ENCODE data around the gene ACTL10.

Gene ACTL10

DNA sequence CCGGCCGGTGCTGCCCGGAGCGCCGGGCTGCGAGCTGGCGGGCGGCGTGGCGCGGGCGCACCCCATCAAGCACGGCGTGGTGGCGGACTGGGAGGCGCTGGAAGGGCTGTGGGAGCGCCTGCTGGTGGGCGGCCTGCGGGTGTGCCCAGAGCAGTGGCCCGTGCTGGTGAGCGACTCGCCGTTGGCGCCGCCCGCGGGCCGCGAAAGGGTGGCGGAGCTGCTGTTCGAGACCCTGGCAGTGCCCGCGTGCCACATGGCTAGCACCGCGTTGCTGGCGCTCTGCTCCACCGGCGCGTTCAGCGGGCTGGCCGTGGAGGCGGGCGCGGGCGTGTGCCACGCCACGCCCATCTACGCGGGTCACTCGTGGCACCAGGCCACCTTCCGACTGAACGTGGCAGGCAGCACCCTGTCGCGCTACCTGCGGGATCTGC lies 517 bp downstream of the ACTL10 start:
- WGBS (ENCODE audit: extremely low coverage, insufficient coverage, insufficient read length) = no CpG with 5 or more reads among the region's 55 CpGs
- Histone ChIP-seq H4K91ac (ENCODE audit: low read depth, low read length) (no peak overlapping the region), H3K9me3 (ENCODE audit: insufficient read depth, low read depth, low read length) (no peaks in the 10 kb centered on the region)

DNA sequence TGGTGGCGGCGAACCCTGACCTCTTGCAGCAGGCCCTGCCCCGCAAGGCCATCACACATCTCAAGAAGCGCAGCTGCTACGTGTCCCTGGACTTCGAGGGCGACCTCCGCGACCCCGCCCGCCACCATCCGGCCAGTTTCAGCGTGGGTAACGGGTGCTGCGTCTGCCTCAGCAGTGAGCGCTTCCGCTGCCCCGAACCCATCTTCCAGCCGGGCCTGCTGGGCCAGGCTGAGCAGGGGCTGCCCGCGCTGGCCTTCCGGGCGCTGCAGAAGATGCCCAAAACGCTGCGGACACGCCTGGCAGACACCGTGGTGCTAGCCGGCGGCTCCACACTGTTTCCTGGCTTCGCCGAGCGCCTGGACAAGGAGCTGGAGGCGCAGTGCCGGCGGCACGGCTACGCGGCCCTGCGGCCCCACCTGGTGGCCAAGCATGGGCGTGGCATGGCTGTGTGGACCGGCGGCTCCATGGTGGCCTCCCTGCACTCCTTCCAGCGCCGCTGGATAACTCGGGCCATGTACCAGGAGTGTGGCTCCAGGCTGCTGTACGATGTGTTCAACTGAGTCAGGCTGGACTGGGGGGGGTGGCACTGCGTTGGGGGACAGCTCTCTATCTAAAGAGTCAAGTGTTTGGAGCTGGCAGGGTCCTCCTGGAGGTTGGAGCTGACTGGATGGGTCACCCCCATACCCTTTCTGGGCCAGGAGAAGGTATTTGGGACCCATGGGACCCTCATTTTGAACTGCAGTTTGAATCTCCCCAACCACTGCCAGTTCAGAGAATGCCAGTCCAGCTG lies 1.1 kb downstream of the ACTL10 start:
- Histone ChIP-seq H2BK120ac (ENCODE audit: insufficient read depth, low read length, poor library complexity) (no peak overlapping the region), H3K79me2 (ENCODE audit: control insufficient read depth, insufficient read depth, low read length, poor library complexity) (peaks cover 7% of the 10 kb centered on the region), H2BK5ac (ENCODE audit: low read depth, low read length, poor library complexity) (no peak overlapping the region), H3K79me1 (ENCODE audit: low read length) (peaks cover 9% of the 10 kb centered on the region), H4K91ac (ENCODE audit: low read depth, low read length) (no peak overlapping the region), H2AFZ (ENCODE audit: insufficient read depth, low read length, poor library complexity) (no peak overlapping the region), H3K36me3 (ENCODE audit: control insufficient read depth in 1 of 2, insufficient read depth in 2 of 2, low read length in 2 of 2) (peaks cover 42 to 52% of the 10 kb centered on the region in 2 experiments), H4K12ac (ENCODE audit: low read depth, low read length) (no peak overlapping the region), H3K9ac (ENCODE audit: low read length) (no peak overlapping the region), H3K4me3 (ENCODE audit: low read depth, low read length) (peak overlapping the region; percentile 57), H3K4me1 (ENCODE audit: control insufficient read depth in 1 of 2, insufficient read depth in 2 of 2, low read length in 2 of 2) (peaks cover 13 to 14% of the 10 kb centered on the region in 2 experiments), H3K27ac (ENCODE audit: low read depth, low read length) (no peak overlapping the region), H3K27me3 (ENCODE audit: insufficient read depth, low read length) (no peaks in the 10 kb centered on the region), H3K14ac (ENCODE audit: low read length) (no peak overlapping the region), H3K23ac (ENCODE audit: low read length) (no peak overlapping the region), H3K4ac (ENCODE audit: low read depth, low read length) (no peak overlapping the region), H2AK5ac (ENCODE audit: low read length) (no peak overlapping the region), H2BK12ac (ENCODE audit: low read length) (no peak overlapping the region), H4K8ac (ENCODE audit: low read depth, low read length) (no peak overlapping the region), H3K9me3 (ENCODE audit: insufficient read depth, low read depth, low read length) (peaks cover 2% of the 10 kb centered on the region), H3K4me2 (ENCODE audit: low read length) (peak overlapping the region; percentile 55), H3K18ac (ENCODE audit: low read length) (no peak overlapping the region)
- WGBS (ENCODE audit: extremely low coverage, insufficient coverage, insufficient read length) = no CpG with 5 or more reads among the region's 47 CpGs
- peak; percentile 83 to 91 for DNase-seq

More for the DNA sequence above, 517 bp downstream of the ACTL10 start:
- Histone ChIP-seq H3K9ac (ENCODE audit: low read length) (no peak overlapping the region), H3K18ac (ENCODE audit: low read length) (no peak overlapping the region), H4K12ac (ENCODE audit: low read depth, low read length) (no peak overlapping the region), H3K79me2 (ENCODE audit: control insufficient read depth, insufficient read depth, low read length, poor library complexity) (peaks cover 7% of the 10 kb centered on the region), H2BK5ac (ENCODE audit: low read depth, low read length, poor library complexity) (no peak overlapping the region), H3K4ac (ENCODE audit: low read depth, low read length) (no peak overlapping the region), H4K8ac (ENCODE audit: low read depth, low read length) (no peak overlapping the region), H2BK12ac (ENCODE audit: low read length) (no peak overlapping the region), H3K14ac (ENCODE audit: low read length) (no peak overlapping the region), H3K4me1 (ENCODE audit: control insufficient read depth in 1 of 2, insufficient read depth in 2 of 2, low read length in 2 of 2) (peaks cover 11 to 12% of the 10 kb centered on the region in 2 experiments), H3K27ac (ENCODE audit: low read depth, low read length) (no peak overlapping the region), H3K23ac (ENCODE audit: low read length) (no peak overlapping the region), H3K36me3 (ENCODE audit: control insufficient read depth in 1 of 2, insufficient read depth in 2 of 2, low read length in 2 of 2) (peaks cover 42 to 52% of the 10 kb centered on the region in 2 experiments), H2BK120ac (ENCODE audit: insufficient read depth, low read length, poor library complexity) (no peak overlapping the region), H2AK5ac (ENCODE audit: low read length) (no peak overlapping the region), H3K4me2 (ENCODE audit: low read length) (peak overlapping the region; percentile 55), H2AFZ (ENCODE audit: insufficient read depth, low read length, poor library complexity) (no peak overlapping the region), H3K79me1 (ENCODE audit: low read length) (peaks cover 10% of the 10 kb centered on the region), H3K27me3 (ENCODE audit: insufficient read depth, low read length) (no peaks in the 10 kb centered on the region), H3K4me3 (ENCODE audit: low read depth, low read length) (peak overlapping the region; percentile 57)
- peak in 1 of 2 donors; percentile 47 for DNase-seq

- WGBS (ENCODE audit: extremely low coverage, insufficient coverage, insufficient read length) = no CpG with 5 or more reads among the region's 13 CpGs
- Histone ChIP-seq H4K91ac (ENCODE audit: low read depth, low read length) (no peak overlapping the region), H3K79me2 (ENCODE audit: control insufficient read depth, insufficient read depth, low read length, poor library complexity) (peaks cover 8% of the 10 kb centered on the region), H3K79me1 (ENCODE audit: low read length) (peaks cover 11% of the 10 kb centered on the region), H2AK5ac (ENCODE audit: low read length) (no peak overlapping the region), H3K23ac (ENCODE audit: low read length) (no peak overlapping the region), H3K4me2 (ENCODE audit: low read length) (no peak overlapping the region), H3K27ac (ENCODE audit: low read depth, low read length) (no peak overlapping the region), H4K8ac (ENCODE audit: low read depth, low read length) (no peak overlapping the region), H3K4me3 (ENCODE audit: low read depth, low read length) (no peak overlapping the region), H3K36me3 (ENCODE audit: control insufficient read depth in 1 of 2, insufficient read depth in 2 of 2, low read length in 2 of 2) (peaks cover 42 to 52% of the 10 kb centered on the region in 2 experiments), H4K12ac (ENCODE audit: low read depth, low read length) (no peak overlapping the region), H2BK12ac (ENCODE audit: low read length) (no peak overlapping the region), H3K9ac (ENCODE audit: low read length) (no peak overlapping the region), H3K27me3 (ENCODE audit: insufficient read depth, low read length) (no peaks in the 10 kb centered on the region), H3K14ac (ENCODE audit: low read length) (no peak overlapping the region), H3K18ac (ENCODE audit: low read length) (no peak overlapping the region), H2BK120ac (ENCODE audit: insufficient read depth, low read length, poor library complexity) (no peak overlapping the region), H3K4me1 (ENCODE audit: control insufficient read depth in 1 of 2, insufficient read depth in 2 of 2, low read length in 2 of 2) (peaks cover 19% of the 10 kb centered on the region in 2 experiments), H3K4ac (ENCODE audit: low read depth, low read length) (no peak overlapping the region), H3K9me3 (ENCODE audit: insufficient read depth, low read depth, low read length) (peaks cover 2% of the 10 kb centered on the region), H2AFZ (ENCODE audit: insufficient read depth, low read length, poor library complexity) (no peak overlapping the region), H2BK5ac (ENCODE audit: low read depth, low read length, poor library complexity) (no peak overlapping the region)
- DNase-seq = no peak
These were observed 1.9 kb downstream of the ACTL10 start for GRCh38 chr20:33668466-33669155.

DNA sequence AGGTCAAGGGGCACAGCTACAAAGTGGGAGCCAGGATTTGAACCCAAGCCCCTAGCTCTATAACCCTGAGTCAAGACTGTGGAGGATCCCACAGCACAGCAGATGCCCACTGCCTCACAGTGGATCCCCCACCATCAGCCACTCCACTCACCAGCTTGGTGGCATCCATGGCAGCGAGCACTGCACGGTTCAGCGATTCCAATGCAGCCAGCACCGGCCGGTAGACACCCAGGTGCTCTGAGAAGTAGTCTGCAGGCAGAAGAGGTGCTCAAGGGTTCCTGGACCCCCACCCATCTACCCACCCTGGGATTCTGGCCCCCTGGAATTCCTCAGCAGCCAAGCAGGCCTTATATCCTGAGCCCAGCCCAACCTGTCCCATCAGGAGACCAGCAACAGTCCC lies 2.5 kb downstream of the ACTL10 start:
- no peak overlapping the region for H2AFZ ChIP-seq (ENCODE audit: insufficient read depth, low read length, poor library complexity)
- H3K14ac ChIP-seq (ENCODE audit: low read length) = no peak overlapping the region
- no peak overlapping the region for H3K27ac ChIP-seq (ENCODE audit: low read depth, low read length)
- no peak overlapping the region for H3K4me3 ChIP-seq (ENCODE audit: low read depth, low read length)
- WGBS (ENCODE audit: extremely low coverage, insufficient coverage, insufficient read length) = no CpG with 5 or more reads among the region's 5 CpGs
- peaks cover 2% of the 10 kb centered on the region for H3K9me3 ChIP-seq (ENCODE audit: insufficient read depth, low read depth, low read length)
- H4K8ac ChIP-seq (ENCODE audit: low read depth, low read length) = no peak overlapping the region
- H2BK120ac ChIP-seq (ENCODE audit: insufficient read depth, low read length, poor library complexity) = no peak overlapping the region
- no peak overlapping the region for H3K4me2 ChIP-seq (ENCODE audit: low read length)
- H3K79me2 ChIP-seq (ENCODE audit: control insufficient read depth, insufficient read depth, low read length, poor library complexity) = peaks cover 8% of the 10 kb centered on the region
- H4K12ac ChIP-seq (ENCODE audit: low read depth, low read length) = no peak overlapping the region
- H3K27me3 ChIP-seq (ENCODE audit: insufficient read depth, low read length) = no peaks in the 10 kb centered on the region
- peaks cover 42 to 52% of the 10 kb centered on the region in 2 experiments for H3K36me3 ChIP-seq (ENCODE audit: control insufficient read depth in 1 of 2, insufficient read depth in 2 of 2, low read length in 2 of 2)
- no peak overlapping the region for H2AK5ac ChIP-seq (ENCODE audit: low read length)
- no peak overlapping the region for H2BK12ac ChIP-seq (ENCODE audit: low read length)
- peaks cover 12% of the 10 kb centered on the region for H3K79me1 ChIP-seq (ENCODE audit: low read length)
- H3K4me1 ChIP-seq (ENCODE audit: control insufficient read depth in 1 of 2, insufficient read depth in 2 of 2, low read length in 2 of 2) = peaks cover 16% of the 10 kb centered on the region in 2 experiments
- H2BK5ac ChIP-seq (ENCODE audit: low read depth, low read length, poor library complexity) = no peak overlapping the region
- no peak overlapping the region for H4K91ac ChIP-seq (ENCODE audit: low read depth, low read length)
- no peak overlapping the region for H3K23ac ChIP-seq (ENCODE audit: low read length)
- H3K18ac ChIP-seq (ENCODE audit: low read length) = no peak overlapping the region
- no peak overlapping the region for H3K4ac ChIP-seq (ENCODE audit: low read depth, low read length)
- no peak overlapping the region for H3K9ac ChIP-seq (ENCODE audit: low read length)
- no peak for DNase-seq
